ENCODE measurements around the gene ABLIM1. TPM values are rescaled to one million over a fixed set of nuclear protein-coding genes. Genes with fewer than 3 reads are reported as not detected.

ABLIM1 gene
- total RNA-seq, 1 donor from 2014 or later = 152 TPM

DNA sequence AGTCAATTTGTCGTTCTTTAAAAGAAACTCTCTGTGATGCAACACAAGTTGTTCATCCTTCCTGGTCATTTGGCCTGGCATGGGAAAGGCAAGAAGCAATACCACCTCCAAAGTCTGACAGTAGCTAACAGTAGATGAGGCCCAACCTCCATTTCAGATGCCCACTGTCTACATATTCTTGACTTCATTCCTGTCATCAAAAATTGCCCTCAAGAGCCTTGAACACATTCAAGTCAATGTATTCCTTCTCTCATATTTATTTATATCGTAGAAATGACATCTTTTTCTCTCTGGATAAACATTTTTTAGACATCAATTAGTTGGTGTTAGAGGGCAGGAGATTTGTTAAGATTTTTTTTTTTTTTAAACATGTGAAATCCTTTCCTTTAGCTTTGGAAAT, 33.7 kb downstream of the ABLIM1 start:
- Histone ChIP-seq H3K4me3 (ENCODE audit: low read depth, low read length) (no peak overlapping the region), H3K27me3 (ENCODE audit: control insufficient read depth, insufficient read depth, low read length) (no peaks in the 10 kb centered on the region), H3K36me3 (ENCODE audit: control insufficient read depth, insufficient read depth, low read length) (no peaks in the 10 kb centered on the region)
- DNase-seq (ENCODE audit: low read depth) (no peak), FAIRE-seq (no peak)
- TF ChIP-seq, protein P1, sequence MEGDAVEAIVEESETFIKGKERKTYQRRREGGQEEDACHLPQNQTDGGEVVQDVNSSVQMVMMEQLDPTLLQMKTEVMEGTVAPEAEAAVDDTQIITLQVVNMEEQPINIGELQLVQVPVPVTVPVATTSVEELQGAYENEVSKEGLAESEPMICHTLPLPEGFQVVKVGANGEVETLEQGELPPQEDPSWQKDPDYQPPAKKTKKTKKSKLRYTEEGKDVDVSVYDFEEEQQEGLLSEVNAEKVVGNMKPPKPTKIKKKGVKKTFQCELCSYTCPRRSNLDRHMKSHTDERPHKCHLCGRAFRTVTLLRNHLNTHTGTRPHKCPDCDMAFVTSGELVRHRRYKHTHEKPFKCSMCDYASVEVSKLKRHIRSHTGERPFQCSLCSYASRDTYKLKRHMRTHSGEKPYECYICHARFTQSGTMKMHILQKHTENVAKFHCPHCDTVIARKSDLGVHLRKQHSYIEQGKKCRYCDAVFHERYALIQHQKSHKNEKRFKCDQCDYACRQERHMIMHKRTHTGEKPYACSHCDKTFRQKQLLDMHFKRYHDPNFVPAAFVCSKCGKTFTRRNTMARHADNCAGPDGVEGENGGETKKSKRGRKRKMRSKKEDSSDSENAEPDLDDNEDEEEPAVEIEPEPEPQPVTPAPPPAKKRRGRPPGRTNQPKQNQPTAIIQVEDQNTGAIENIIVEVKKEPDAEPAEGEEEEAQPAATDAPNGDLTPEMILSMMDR (IDR thresholded peaks at IDR 0.05; ENCODE audit: insufficient read depth, low read length, severe bottlenecking) = no peak

DNA sequence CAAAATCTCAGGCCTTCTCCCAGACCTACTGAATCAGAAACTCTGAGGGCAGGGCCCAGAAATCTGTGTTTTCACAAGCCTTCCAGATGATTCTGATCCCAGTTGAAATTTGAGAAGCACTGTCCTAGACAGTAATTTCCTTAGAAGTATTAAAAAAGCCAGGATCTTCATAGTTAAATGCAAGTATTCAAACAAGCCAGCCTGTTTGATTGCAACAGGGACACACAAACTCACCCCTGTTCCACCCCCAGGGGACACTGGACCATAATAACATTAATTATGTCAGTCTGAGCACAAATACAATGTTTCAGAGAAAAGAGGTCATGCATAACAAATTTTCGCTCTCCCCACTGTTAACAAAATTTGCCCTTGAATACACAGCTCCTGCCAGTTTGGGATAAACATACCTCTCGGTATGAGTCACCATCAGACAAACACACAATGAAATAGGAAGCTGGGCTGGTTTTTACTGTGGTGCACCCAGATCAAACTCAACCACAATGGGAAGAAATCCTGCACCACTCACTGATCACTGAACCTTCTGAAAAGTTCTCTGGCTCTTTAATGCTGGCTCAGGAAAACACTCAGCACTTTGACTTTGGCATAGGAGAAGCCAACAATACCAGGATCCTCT, 34.3 kb downstream of the ABLIM1 start:
- Histone ChIP-seq H3K36me3 (ENCODE audit: control insufficient read depth, insufficient read depth, low read length) (no peaks in the 10 kb centered on the region), H3K4me3 (ENCODE audit: low read depth, low read length) (no peak overlapping the region), H3K27me3 (ENCODE audit: control insufficient read depth, insufficient read depth, low read length) (no peaks in the 10 kb centered on the region)
- DNase-seq (ENCODE audit: low read depth) = peak; percentile 84
- TF ChIP-seq, protein P1 (IDR thresholded peaks at IDR 0.05; ENCODE audit: insufficient read depth, low read length, severe bottlenecking) = no peak
- peak; percentile 66 for FAIRE-seq

DNA sequence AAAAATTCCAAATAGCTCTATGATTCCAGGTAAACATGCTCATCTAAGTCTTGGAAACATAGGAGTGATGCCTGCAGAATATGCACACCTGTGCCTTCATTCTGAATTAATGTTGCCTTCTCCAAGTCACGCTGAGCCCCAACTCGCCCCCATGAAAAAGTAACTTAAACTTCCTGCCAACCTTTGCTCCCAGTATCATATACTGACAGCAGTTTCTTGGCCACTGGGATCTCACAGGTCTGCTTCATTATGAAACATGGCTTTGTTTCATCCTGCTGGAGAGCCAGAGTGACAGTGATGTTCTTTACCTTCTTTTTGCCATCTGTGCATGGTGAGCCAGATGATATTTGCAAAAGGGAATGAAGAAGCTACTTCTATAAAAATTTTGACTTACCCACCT, 34.9 kb downstream of the ABLIM1 start:
- TF ChIP-seq, protein P1 (IDR thresholded peaks at IDR 0.05; ENCODE audit: insufficient read depth, low read length, severe bottlenecking) = no peak
- DNase-seq (ENCODE audit: low read depth) (no peak), FAIRE-seq (no peak)
- Histone ChIP-seq H3K27me3 (ENCODE audit: control insufficient read depth, insufficient read depth, low read length) (no peaks in the 10 kb centered on the region), H3K36me3 (ENCODE audit: control insufficient read depth, insufficient read depth, low read length) (no peaks in the 10 kb centered on the region), H3K4me3 (ENCODE audit: low read depth, low read length) (no peak overlapping the region)

DNA sequence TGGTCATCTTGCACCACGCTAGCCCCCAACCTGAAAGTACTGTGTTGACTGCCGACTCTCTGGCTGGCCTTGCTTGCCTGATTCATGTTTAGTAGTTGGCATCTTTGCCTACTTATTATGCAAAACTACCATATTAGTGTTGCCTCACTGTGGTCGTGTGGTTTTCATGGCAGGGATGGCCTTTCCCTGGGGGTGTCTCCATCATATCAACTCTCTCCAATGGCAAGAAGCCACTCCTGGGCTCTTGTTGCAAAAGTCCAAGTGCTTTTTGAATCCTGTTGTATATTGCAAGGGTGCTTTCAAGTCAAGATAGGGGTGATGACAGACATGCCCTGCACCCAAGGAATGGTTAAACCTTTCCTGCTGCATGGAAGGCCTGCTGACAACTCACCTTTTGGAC, 39.4 kb downstream of the ABLIM1 start:
- FAIRE-seq = no peak
- no peak for DNase-seq (ENCODE audit: low read depth)

DNA sequence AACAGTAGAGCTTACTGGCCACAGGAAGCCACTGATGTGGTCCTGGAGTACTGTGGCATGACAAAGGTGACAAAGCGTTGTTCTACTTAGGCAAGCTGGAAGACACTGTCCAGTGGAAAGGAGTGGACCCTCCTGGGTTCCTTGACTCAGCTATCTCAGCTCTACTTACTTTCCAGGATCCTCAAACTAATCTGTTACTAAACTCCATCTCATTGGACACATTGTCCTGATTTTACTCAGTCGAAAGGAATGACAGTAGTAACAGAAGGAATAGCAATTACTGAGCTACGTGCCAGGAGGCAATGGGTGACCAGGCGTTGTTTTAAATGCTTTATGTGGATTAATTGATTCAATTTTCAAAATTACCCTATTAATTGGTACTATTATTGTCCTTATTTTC, 41.6 kb downstream of the ABLIM1 start:
- no peaks in the 10 kb centered on the region for H3K36me3 ChIP-seq (ENCODE audit: control insufficient read depth, insufficient read depth, low read length)
- no peak for DNase-seq (ENCODE audit: low read depth)
- H3K4me3 ChIP-seq (ENCODE audit: low read depth, low read length) = no peak overlapping the region
- TF ChIP-seq, protein P1 (IDR thresholded peaks at IDR 0.05; ENCODE audit: insufficient read depth, low read length, severe bottlenecking) = no peak
- H3K27me3 ChIP-seq (ENCODE audit: control insufficient read depth, insufficient read depth, low read length) = no peaks in the 10 kb centered on the region
- FAIRE-seq = no peak

More for the DNA sequence above, 39.4 kb downstream of the ABLIM1 start:
- TF ChIP-seq, protein P1 (IDR thresholded peaks at IDR 0.05; ENCODE audit: insufficient read depth, low read length, severe bottlenecking) = no peak
- Histone ChIP-seq H3K36me3 (ENCODE audit: control insufficient read depth, insufficient read depth, low read length) (no peaks in the 10 kb centered on the region), H3K27me3 (ENCODE audit: control insufficient read depth, insufficient read depth, low read length) (no peaks in the 10 kb centered on the region), H3K4me3 (ENCODE audit: low read depth, low read length) (no peak overlapping the region)

DNA sequence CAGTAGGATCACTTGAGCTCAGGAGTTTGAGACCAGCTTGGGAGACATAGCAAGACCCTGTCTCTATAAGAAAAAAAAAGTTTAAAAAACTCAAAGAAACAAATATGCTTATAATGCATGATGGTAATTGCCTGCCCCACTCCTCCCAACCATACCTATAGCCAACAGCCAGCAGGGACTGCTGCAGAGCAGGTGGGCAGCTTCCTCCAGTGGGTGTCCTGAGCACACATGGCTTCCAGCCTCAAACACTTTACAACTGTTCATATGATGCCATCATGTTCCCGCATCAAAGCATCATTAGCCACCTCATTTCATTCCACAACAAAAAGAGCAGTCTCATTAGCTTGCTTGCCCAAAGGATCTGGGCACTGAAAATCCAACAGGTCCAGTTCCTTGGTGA, 42.0 kb downstream of the ABLIM1 start:
- H3K36me3 ChIP-seq (ENCODE audit: control insufficient read depth, insufficient read depth, low read length) = no peaks in the 10 kb centered on the region
- H3K4me3 ChIP-seq (ENCODE audit: low read depth, low read length) = no peak overlapping the region
- no peaks in the 10 kb centered on the region for H3K27me3 ChIP-seq (ENCODE audit: control insufficient read depth, insufficient read depth, low read length)
- TF ChIP-seq, protein P1 (IDR thresholded peaks at IDR 0.05; ENCODE audit: insufficient read depth, low read length, severe bottlenecking) = no peak
- no peak for DNase-seq (ENCODE audit: low read depth)
- FAIRE-seq = no peak
